ENCODE results near the gene NUDT14.
A peak's percentile ranks its signal among the peaks of the same experiment; 100 is the strongest.

The NUDT14 gene

DNA sequence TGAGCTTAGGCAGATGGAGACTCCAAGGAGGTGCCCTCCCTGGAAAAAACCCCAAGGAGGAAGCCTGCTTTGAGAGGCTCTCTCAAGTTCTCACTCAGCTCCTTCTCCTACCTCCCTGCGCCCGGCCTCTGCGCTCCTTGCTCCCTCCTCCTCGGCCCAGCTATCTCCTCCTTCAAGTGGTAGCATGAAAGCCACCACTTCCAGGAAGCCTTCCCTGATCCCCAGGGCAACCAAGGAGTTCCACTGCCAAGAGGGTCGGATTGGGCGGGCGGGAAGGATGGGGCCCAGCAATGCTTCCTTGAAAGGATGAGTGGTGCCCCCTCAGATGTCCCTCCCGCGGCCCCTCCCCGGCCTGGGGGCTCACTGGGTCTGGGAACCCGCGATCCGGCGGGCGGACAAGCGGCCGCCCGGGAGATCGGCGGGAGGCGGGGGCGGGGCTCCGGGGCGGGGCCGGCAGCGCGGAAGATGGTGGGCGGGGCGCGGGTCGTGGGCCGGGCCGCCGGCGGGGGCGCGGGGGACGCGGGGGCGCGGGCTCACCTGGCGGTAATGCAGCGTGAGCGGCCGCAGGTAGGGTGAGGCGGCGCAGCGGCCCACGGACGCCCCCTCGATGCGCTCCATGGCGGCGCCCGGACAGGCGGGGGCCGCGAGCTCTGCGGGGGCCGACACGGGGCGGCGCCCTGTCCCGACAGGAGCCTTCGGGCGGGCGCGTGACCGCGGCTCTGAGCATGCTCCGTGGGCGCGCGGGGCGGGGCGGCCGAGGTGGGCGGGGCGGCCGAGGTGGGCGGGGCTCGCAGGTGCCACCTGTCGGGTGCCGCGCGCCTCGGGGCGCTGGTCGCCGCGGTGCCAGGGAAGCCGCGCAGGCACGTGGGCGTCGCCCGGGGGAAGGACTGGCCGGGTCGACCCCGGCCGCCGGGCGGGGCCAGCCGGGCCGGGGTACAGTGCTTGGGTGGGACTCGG, at the start of gene NUDT14:
Gene NUDT14 (minus strand): TSS at position 721 of the 957 bp plus-strand sequence. CDS start 103 bp downstream, at position 618.
- no peaks in the 10 kb centered on the region for H3K4me1 ChIP-seq (ENCODE audit: control insufficient read depth, insufficient read depth, low read length)
- peak within 1 kb of the TSS; percentile 66 for H3K4me3 ChIP-seq (ENCODE audit: low read length)
- H3K27me3 ChIP-seq (ENCODE audit: control insufficient read depth, insufficient read depth, low read length), result no peaks in the 10 kb centered on the region
- no peak within 1 kb of the TSS for H3K27ac ChIP-seq (ENCODE audit: low read depth, low read length)
- no peaks in the 10 kb centered on the region for H3K36me3 ChIP-seq (ENCODE audit: control insufficient read depth, insufficient read depth, low read length)
- no peak within 1 kb of the TSS for H3K9ac ChIP-seq (ENCODE audit: low read length)

DNA sequence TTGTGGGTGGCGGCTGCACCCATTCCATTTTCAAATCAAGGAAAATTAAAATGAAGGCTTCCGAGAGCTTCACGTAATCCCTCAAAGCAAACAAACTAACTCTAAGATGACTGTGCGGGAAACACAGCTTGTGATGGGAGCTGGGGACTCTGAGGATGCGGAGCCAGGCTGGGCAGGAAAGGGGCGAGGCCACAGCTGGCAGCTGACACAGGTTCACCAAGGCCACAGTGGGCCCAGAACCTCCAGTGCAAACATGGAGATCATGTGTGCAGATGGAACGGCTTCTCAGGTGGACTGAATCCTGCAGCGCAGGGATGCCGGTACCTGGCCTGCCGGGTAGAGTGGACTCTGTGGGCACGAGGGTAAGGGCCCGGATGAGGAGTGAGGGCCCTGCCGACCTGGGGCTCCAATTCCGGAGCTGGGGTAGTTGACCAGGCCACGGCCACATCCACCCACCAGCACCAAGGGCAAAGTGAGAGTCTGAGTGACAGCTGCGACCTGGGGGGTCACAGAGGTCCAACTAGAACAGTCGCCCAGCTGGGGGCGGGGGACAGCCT, 48.1 kb upstream of the NUDT14 start:
- no peaks in the 10 kb centered on the region for H3K27me3 ChIP-seq (ENCODE audit: control insufficient read depth, insufficient read depth, low read length)
- no peaks in the 10 kb centered on the region for H3K4me1 ChIP-seq (ENCODE audit: control insufficient read depth, insufficient read depth, low read length)
- peaks cover 8% of the 10 kb centered on the region for H3K36me3 ChIP-seq (ENCODE audit: control insufficient read depth, insufficient read depth, low read length)
- H3K27ac ChIP-seq (ENCODE audit: low read depth, low read length), result no peak overlapping the region
- H3K9ac ChIP-seq (ENCODE audit: low read length), result no peak overlapping the region
- H3K4me3 ChIP-seq (ENCODE audit: low read length), result no peak overlapping the region

DNA sequence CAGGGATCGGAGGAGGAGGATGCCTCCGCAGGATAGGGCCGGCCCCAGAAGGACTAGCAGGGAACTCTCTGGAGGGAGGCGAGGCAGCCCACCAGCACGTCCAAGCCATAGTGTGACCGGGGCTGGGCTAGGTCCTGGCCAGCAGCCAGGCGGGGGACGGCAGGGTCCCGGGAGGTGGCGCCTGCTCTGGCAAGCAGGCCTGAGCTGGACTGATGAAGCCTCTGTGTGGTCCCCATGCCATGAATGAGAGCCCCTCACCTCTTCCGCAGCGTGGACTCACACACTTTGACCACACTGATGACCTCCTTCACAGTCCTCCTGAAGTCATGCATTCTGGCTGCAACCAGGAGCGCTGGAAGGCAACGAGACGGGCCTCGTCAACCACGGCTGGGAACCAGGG, 47.5 kb upstream of the NUDT14 start:
- Histone ChIP-seq H3K36me3 (ENCODE audit: control insufficient read depth, insufficient read depth, low read length) (peaks cover 8% of the 10 kb centered on the region), H3K27me3 (ENCODE audit: control insufficient read depth, insufficient read depth, low read length) (no peaks in the 10 kb centered on the region), H3K9ac (ENCODE audit: low read length) (no peak overlapping the region), H3K27ac (ENCODE audit: low read depth, low read length) (no peak overlapping the region), H3K4me3 (ENCODE audit: low read length) (no peak overlapping the region), H3K4me1 (ENCODE audit: control insufficient read depth, insufficient read depth, low read length) (no peaks in the 10 kb centered on the region)

DNA sequence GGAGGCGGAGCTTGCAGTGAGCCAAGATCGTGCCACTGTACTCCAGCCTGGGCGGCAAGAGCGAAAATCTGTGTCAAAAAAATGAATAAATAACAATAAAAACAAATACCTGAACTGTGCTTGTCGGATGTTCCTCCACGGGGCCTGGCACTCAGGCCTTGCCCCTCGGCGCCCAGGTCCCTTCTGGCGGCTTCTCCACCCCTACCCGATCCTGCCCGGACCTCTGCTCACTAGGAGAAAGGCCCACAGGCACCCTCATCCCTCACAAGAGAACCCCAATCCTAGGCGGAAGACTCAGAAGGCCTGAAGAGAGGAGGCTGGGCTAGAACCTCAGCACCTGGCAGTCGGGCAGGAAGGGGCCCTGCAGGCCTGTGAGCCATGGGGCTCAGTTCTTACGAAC, 46.2 kb upstream of the NUDT14 start:
- no peak overlapping the region for H3K27ac ChIP-seq (ENCODE audit: low read depth, low read length)
- H3K36me3 ChIP-seq (ENCODE audit: control insufficient read depth, insufficient read depth, low read length), result peaks cover 8% of the 10 kb centered on the region
- no peak overlapping the region for H3K4me3 ChIP-seq (ENCODE audit: low read length)
- no peak overlapping the region for H3K9ac ChIP-seq (ENCODE audit: low read length)
- no peaks in the 10 kb centered on the region for H3K27me3 ChIP-seq (ENCODE audit: control insufficient read depth, insufficient read depth, low read length)
- no peaks in the 10 kb centered on the region for H3K4me1 ChIP-seq (ENCODE audit: control insufficient read depth, insufficient read depth, low read length)

DNA sequence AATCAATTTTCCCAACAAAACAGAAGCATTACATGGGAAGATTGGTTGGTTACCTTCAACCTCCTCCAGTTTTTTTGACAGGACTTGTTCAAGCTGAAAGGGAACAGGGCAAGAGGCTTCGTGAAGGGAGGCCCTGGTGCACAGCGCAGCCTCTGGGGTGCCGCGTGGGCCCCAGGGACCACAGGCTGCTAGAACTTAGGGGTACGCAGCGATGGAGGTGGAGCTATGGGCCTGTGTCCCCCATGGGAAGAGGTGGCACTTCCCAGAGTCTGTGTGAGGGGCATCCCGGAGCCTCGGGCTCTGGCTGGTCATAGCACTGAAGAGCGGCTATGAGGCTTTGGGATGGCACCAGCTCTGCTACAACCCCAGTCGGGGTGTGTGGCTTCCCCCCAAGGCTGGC, 45.1 kb upstream of the NUDT14 start:
- H3K27ac ChIP-seq (ENCODE audit: low read depth, low read length), result no peak overlapping the region
- H3K9ac ChIP-seq (ENCODE audit: low read length), result no peak overlapping the region
- no peaks in the 10 kb centered on the region for H3K27me3 ChIP-seq (ENCODE audit: control insufficient read depth, insufficient read depth, low read length)
- H3K36me3 ChIP-seq (ENCODE audit: control insufficient read depth, insufficient read depth, low read length), result peaks cover 8% of the 10 kb centered on the region
- H3K4me1 ChIP-seq (ENCODE audit: control insufficient read depth, insufficient read depth, low read length), result no peaks in the 10 kb centered on the region
- no peak overlapping the region for H3K4me3 ChIP-seq (ENCODE audit: low read length)

DNA sequence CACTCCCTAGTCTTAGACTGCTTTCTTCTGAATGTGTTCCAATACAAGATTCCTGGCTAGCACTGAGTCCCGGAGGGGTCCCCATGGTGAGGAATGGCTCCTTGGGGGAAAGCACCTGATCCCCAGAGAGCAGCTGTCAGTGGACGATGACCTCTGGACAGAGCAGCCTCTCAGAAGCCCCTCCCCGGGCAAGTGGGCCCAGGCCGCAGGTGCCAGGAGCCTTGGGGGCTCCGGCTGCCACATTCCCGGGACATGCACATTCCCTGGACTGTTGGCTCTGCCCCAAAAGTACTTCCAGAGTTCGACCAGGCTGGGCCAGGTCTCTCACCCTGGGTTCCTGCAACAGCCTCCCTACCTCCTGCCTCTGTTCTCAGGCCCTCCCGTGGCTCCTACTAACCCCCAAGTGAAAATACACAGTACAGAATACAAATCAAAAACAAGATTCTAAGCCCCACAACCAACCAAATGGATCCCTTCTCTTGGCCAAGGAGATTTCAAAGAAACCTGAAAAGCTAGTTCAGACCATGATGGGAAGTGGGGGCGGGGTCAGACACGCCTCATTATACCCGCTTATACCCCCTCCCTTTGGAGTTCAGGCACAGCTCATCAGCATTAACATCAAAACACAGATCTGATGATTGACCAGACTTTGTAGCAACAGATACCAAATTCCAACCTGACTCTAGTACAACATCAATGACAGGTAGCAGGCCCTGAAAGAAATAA, 43.9 kb upstream of the NUDT14 start:
- Histone ChIP-seq H3K36me3 (ENCODE audit: control insufficient read depth, insufficient read depth, low read length) (peaks cover 11% of the 10 kb centered on the region), H3K4me1 (ENCODE audit: control insufficient read depth, insufficient read depth, low read length) (peaks cover 5% of the 10 kb centered on the region), H3K9ac (ENCODE audit: low read length) (no peak overlapping the region), H3K4me3 (ENCODE audit: low read length) (no peak overlapping the region), H3K27me3 (ENCODE audit: control insufficient read depth, insufficient read depth, low read length) (no peaks in the 10 kb centered on the region), H3K27ac (ENCODE audit: low read depth, low read length) (no peak overlapping the region)

DNA sequence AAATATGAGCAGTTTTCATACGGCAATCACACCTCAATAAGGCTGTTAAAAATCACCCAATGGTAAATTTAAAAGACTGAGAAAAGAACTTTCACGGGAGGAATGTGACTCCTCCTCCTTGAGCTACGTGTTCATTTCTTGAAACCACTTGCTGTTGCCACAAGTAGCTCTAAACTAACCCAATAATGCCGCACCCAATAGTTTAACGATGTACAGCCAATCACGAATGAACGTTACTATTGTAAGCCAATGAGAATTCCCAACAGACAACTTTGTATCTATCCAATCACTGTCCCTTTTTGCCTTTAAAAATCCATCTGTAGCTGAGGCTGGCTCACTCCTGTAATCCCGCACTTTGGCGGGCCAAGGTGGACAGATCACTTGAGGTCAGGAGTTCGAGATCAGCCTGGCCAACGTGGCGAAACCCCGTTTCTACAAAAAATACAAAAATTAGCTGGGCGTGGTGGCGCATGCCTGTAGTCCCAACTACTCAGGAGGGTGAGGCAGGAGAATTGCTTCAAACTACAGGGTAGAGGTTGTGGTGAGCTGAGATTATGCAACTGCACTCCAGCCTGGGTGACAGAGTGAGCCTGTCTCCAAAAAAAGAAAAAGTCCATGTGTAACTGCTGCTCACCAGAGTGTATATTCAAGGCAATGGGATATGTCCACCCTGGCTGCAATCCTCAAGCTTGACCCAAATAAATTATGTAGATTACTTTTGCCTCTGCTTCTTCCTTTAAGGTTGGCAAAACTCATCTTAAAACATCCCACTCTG, 42.8 kb upstream of the NUDT14 start:
- H3K9ac ChIP-seq (ENCODE audit: low read length), result no peak overlapping the region
- H3K27me3 ChIP-seq (ENCODE audit: control insufficient read depth, insufficient read depth, low read length), result no peaks in the 10 kb centered on the region
- peaks cover 11% of the 10 kb centered on the region for H3K36me3 ChIP-seq (ENCODE audit: control insufficient read depth, insufficient read depth, low read length)
- no peak overlapping the region for H3K4me3 ChIP-seq (ENCODE audit: low read length)
- peaks cover 5% of the 10 kb centered on the region for H3K4me1 ChIP-seq (ENCODE audit: control insufficient read depth, insufficient read depth, low read length)
- H3K27ac ChIP-seq (ENCODE audit: low read depth, low read length), result no peak overlapping the region

DNA sequence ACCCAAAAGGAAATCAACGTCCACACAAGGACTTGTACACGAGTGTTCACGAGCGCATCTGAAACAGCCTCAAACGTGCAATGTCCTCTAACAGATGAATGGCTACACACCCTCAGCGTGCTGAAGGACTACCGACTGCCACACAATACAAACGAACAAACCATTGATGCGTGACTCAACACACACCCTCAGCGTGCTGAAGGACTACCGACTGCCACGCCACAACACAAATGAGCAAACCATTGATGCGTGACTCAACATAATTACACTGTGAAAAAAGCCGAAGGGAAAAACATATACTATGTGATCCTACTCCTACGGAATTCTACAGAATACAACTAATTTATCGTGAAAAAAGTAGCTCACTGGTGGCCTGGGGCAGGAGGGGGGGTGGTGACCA, 42.1 kb upstream of the NUDT14 start:
- H3K4me1 ChIP-seq (ENCODE audit: control insufficient read depth, insufficient read depth, low read length), result peaks cover 5% of the 10 kb centered on the region
- H3K9ac ChIP-seq (ENCODE audit: low read length), result no peak overlapping the region
- H3K4me3 ChIP-seq (ENCODE audit: low read length), result no peak overlapping the region
- H3K27me3 ChIP-seq (ENCODE audit: control insufficient read depth, insufficient read depth, low read length), result no peaks in the 10 kb centered on the region
- peaks cover 17% of the 10 kb centered on the region for H3K36me3 ChIP-seq (ENCODE audit: control insufficient read depth, insufficient read depth, low read length)
- H3K27ac ChIP-seq (ENCODE audit: low read depth, low read length), result no peak overlapping the region

DNA sequence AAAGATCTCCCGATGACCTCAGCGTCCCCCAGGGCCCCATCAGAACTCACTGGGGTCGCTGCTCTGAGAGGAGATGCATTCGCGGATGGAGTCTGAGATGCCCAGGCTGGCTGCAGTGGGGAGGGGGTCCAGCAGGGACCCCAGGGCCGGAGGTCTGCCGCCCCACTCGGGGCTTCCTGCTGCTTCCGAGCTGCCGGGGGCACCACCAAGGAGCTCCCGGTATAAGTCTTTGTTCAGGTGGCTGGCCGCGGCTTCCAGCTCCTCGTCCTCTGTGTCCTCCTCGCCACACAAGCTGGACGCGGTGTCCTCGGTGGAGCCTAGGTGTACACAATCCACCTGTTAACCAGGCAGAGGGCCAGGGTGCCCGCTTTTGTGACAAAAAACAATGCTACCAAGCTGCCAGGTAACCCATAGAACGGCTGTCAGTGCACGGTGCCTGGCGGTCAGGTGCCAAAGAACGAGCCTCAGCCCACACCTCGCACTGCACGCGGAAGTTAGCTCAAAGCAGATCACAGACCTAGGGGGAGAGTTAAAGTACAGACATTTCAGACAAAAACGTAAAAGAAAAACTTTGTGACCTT, 40.6 kb upstream of the NUDT14 start:
- Histone ChIP-seq H3K9ac (ENCODE audit: low read length) (no peak overlapping the region), H3K4me1 (ENCODE audit: control insufficient read depth, insufficient read depth, low read length) (peaks cover 5% of the 10 kb centered on the region), H3K36me3 (ENCODE audit: control insufficient read depth, insufficient read depth, low read length) (peaks cover 27% of the 10 kb centered on the region), H3K27ac (ENCODE audit: low read depth, low read length) (peak overlapping the region; percentile 89), H3K27me3 (ENCODE audit: control insufficient read depth, insufficient read depth, low read length) (no peaks in the 10 kb centered on the region), H3K4me3 (ENCODE audit: low read length) (no peak overlapping the region)

DNA sequence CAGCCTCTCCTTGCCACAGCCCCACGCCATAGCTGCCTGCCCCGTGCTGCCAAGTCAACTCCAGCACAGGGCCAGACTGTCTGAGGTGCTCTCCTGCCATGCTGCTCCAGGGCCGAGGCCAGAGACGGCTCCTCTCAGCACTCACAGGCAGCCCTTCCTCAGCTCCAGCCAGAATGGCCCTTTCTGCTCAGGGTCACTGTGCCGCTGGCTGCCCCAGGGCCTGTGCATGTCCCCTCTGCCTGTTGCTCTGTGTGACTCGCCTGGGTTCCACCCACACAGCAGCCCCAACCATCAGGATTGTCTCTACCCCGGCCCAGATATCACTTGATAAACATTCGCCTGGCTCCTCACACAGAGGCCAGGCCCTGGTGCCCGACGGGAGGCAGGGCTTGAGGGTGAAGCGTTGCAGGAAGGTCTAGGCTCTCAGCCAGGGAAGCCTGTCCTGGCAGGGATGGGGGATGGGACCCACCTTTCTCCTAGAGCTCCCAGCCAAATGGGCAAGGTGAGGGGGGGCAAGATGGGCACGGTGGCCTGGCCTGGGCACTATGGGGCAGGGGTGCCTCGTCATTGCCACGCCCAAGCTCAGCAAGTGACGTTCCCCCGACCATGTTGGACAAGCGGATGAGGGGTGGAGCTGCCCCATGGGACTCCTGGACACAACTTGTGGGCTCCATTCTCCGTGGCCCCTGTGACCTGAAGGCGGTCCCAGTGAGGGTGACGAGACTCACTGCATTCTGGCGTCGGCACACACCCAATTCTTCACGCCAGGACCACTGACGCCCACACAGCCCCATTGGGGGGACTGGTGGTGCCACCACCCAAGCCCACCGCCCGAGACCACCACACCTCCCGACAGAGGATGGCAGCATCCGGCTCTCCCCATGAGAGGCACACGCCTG, 39.8 kb upstream of the NUDT14 start:
- no peaks in the 10 kb centered on the region for H3K27me3 ChIP-seq (ENCODE audit: control insufficient read depth, insufficient read depth, low read length)
- no peak overlapping the region for H3K9ac ChIP-seq (ENCODE audit: low read length)
- peaks cover 5% of the 10 kb centered on the region for H3K4me1 ChIP-seq (ENCODE audit: control insufficient read depth, insufficient read depth, low read length)
- H3K36me3 ChIP-seq (ENCODE audit: control insufficient read depth, insufficient read depth, low read length), result peaks cover 22% of the 10 kb centered on the region
- no peak overlapping the region for H3K4me3 ChIP-seq (ENCODE audit: low read length)
- H3K27ac ChIP-seq (ENCODE audit: low read depth, low read length), result peak overlapping the region; percentile 89

DNA sequence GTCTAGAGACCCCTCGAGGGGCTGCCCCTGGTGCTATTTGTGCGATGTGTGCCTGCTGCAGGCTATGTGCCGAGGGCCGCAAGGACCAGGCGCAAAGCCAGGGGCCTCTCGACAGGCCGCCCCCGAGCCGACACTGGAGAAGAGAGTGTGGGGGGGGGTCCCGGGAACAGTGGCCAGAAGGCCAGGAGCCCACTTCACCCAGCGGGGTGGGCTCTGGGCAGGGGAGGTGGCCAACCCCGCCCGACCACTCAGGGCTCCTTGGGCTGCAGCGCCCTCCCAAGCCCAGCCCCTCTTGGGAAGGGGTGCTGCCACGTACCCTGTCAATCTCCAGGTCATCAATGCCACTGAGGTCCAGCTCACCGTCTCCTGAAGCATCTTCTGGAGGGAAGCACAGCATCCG, 38.6 kb upstream of the NUDT14 start:
- no peak overlapping the region for H3K9ac ChIP-seq (ENCODE audit: low read length)
- H3K4me3 ChIP-seq (ENCODE audit: low read length), result no peak overlapping the region
- H3K27me3 ChIP-seq (ENCODE audit: control insufficient read depth, insufficient read depth, low read length), result no peaks in the 10 kb centered on the region
- peaks cover 20% of the 10 kb centered on the region for H3K36me3 ChIP-seq (ENCODE audit: control insufficient read depth, insufficient read depth, low read length)
- peaks cover 5% of the 10 kb centered on the region for H3K4me1 ChIP-seq (ENCODE audit: control insufficient read depth, insufficient read depth, low read length)
- no peak overlapping the region for H3K27ac ChIP-seq (ENCODE audit: low read depth, low read length)
